ENCODE data around the gene PPL.
"Not testable (repeated sequence)": the region's sequence is repeated elsewhere in the genome, so short reads cannot be mapped to it uniquely, and the experiment has no call there.

Gene PPL, protein sequence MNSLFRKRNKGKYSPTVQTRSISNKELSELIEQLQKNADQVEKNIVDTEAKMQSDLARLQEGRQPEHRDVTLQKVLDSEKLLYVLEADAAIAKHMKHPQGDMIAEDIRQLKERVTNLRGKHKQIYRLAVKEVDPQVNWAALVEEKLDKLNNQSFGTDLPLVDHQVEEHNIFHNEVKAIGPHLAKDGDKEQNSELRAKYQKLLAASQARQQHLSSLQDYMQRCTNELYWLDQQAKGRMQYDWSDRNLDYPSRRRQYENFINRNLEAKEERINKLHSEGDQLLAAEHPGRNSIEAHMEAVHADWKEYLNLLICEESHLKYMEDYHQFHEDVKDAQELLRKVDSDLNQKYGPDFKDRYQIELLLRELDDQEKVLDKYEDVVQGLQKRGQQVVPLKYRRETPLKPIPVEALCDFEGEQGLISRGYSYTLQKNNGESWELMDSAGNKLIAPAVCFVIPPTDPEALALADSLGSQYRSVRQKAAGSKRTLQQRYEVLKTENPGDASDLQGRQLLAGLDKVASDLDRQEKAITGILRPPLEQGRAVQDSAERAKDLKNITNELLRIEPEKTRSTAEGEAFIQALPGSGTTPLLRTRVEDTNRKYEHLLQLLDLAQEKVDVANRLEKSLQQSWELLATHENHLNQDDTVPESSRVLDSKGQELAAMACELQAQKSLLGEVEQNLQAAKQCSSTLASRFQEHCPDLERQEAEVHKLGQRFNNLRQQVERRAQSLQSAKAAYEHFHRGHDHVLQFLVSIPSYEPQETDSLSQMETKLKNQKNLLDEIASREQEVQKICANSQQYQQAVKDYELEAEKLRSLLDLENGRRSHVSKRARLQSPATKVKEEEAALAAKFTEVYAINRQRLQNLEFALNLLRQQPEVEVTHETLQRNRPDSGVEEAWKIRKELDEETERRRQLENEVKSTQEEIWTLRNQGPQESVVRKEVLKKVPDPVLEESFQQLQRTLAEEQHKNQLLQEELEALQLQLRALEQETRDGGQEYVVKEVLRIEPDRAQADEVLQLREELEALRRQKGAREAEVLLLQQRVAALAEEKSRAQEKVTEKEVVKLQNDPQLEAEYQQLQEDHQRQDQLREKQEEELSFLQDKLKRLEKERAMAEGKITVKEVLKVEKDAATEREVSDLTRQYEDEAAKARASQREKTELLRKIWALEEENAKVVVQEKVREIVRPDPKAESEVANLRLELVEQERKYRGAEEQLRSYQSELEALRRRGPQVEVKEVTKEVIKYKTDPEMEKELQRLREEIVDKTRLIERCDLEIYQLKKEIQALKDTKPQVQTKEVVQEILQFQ (N-terminal part only)

DNA sequence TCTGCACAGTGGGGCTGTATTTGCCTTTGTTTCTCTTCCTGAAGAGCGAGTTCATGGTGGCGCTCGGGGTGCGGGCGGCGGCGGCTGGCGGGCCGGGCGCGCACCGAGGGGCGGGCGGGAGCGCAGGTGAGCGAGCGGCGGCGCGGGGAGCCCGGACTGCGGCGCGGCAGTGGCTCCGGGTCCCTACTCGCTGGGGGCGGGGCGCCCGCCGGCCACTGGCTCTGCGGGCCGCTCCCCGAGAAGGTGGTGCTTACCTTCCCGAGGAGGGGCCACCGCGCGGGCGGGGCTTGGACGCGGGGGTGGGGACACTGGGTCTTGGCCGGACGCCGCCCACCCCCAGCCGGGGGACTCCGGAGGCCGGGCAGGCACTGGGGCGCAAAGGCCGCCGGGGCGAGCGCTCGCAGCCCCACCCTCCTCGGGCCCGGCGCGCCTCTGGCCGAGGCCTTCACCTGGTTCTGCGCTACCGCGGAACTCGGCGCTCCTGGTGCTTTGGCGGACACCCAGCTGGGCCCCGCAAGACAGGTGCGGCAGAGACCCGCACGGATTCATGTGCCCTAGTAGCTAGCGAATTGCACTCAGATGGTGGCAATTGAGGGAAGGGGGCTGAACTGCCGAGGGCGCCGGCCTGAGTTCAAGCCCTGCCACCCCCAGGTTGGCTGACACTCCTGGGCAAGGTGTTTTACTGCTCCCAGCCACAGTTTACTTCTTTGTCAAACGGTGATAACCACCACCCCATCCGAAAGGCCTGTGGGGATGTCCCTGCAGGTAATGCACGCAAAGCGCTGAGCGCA is at the start of gene PPL:
PPL (minus strand) TSS at position 158 of the 791 bp plus-strand sequence; CDS start at position 55, 103 bp downstream.
- no peak for DNase-seq

DNA sequence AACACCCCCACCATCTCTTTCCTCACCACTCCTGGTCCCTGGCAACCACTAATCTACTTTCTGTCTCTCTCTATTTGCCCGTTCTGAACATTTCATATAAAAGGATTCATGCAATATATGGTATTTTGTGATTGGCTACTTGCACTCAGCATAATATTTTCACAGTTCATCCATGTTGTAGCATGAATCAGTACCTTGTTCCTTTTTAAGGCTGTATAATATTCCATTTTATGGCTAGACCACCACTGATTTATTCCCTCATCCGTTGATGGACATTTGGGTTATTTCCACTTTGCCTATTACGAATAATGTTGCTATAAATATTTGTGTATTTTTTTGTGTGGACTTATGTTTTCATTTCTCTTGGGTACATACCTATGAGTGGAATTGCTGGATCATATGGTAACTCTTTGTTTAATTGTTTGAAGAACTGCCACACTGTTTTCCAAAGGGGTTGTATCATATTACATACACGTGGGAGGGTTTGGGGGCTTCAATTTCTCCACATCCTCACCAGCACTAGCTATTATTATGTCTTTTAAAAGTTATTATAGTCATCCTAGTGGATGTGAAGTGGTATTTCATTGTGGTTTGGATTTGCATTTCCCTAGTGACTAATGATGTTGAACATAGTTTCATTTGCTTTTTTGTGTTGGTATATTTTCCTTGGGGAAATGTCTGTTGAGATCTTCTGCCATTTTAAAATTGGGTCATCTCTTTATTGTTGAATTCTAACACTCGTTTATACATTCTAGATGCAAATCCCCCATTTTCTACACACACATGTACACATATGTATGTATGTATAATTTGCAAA is 47.4 kb upstream of the PPL start:
- no peak for DNase-seq

DNA sequence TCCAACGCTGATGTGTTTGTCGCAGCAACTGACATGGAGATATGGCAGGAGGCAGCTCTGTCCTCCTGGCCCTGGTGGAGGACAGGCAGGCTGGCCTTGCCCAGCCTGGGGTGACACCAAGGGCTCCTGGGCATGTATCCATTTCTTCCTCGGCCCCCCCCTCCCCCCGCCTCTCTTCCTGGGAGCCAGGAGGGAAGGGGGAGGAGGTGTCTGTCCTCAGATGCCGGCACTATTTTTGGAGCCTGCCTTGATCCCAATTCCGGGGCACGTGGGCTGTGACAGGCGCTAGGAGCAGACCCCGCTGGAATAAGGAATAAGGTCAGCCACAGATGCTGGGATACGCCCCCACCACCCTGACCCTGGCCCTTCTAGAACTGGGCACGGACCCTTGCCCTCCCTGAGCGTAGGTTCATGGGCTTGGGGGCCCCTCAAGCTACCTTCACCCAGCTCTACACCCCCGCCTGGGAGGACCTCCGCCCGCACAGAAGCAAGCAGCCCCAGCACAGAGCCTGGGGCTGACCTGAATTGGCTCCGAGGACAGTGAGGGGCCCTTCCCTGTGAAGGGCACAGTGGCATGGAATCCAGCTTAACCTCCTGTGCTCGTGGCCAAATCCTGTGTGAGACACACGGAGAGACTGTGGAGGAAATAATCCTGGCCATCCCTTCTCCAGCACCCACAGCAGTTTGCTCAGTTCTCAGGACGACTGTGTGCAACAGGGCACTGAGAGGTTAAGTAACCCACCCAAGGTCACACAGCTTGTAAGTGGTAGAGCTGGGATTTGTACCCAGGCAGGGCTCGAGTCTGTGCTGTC is 45.3 kb upstream of the PPL start:
- no peak for DNase-seq

DNA sequence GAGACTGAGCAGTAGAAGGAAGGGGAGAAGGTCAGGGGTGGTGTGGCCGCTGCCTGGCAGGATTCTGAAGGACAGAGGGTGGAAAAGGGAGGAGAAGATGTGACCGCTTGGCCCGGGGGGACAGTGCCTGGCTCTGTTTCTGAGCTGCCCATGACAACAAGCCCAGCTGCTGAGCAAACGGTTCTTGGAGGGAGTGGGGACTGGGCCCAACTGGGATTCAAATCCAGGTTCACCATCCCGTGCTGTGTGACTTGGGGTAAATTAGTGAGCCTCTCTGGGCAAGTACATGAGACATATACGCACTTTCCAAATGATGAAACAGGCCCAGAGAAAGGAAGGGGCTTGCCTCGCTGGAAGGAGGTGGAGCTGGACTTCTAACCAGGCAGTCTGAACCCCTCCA is 44.5 kb upstream of the PPL start:
- no peak for DNase-seq

DNA sequence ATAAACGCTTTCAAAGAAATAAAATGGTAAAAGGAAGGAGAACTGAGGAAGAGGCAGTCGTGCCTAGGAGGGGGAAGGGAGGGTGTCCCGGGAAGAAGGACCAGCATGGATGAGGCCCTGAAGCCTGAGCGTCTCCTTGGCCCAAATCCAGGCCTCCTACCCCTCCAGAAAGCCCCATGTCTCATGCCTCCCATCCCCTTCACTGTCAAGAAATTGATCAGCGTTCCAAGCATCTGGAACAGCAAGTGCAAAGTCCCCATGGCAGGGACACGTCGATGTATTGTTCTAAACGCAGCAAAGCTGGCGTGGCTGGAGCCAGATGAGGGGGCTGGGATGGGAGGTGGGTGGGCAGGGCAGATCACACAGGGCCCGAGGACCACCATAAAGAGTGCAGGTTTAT is 43.7 kb upstream of the PPL start:
- no peak for DNase-seq

DNA sequence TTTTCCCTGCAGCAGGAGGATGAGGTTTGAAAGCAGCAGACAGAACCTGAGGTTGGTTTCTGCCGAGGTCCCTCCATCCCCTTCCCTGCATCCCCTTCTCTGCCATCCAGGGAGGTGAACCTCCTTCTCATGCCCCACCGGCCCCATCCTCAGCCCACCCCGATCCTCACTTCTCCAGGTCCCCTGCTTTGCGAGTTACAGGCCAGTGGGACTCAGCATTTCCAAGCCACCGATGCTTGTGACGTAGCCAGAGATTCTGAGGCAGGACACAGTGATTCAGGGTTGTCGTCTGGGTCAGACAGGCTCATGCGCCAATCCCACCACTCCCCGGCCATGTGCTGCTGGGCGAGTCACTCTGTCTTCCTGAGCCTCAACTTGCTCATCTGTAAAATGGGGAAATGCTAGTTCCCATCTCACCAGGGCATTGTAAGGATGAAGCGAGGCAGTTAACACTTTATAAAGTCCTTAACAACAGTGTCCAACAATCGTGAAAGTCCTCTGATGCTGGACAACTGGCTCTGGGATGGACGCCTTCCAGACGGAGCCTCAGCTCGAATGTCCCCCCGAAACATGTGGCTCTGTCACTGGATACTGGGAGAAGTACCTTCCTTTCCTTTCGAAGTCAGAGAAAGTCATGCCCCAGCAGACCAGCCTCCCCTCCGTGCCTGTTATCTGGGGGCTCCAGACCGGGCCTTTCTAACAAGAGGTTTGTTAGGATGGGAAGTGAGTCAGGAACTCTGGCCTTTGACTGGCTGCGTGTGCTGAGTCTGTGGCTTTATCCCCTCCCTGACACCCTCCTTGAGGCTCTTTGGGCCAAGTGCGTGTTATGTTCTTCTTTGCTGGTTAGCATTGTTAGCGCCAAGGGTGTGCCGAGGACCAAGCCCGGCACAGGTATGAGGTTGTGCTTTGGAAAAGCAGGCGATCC is 43.0 kb upstream of the PPL start:
- DNase-seq: no peak

DNA sequence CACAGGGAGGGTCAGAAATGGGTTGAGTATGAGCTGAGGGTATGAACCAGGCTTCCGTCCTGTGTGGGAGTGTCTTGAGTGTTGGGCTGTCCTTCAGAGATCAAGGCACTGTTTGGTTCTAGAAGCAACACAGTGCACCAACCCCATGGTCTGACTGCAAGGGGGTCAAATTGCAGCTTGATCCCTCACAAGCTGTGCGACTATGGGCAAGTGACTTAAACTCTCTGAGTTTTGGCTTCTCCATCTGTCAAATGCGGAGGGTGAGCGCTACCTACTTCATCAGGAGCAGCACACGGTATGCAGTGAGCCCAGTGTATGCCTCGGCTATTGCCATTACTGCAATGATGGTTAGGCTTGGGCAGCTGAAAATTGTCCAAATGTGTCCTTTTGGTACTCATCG is 42.2 kb upstream of the PPL start:
- no peak for DNase-seq

DNA sequence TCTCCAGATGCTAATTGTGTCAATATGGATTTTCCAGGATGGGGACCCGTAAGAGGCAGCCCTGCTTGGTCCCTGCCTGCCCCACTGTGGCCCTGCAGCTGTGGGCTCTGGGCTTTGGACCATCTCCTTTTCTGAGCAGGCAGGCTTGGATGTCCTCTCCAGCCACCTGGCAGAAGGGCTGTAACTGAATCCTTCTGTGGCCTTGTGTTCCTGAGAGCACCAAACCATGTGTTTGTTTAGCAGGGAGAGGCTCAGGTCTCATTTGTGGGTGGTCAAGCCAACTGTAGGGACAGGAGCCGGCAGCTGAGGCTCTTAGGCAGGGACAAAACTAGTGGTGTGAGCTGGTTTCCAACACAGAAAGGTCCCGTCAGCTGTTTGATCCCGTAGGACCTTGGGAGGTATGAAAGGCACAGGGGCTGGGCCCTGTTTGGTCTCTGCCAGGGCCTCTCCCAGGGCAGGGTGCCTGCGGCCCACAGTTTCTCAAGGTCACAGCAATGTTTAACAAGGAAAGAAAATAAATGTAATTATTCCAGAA is 39.7 kb upstream of the PPL start:
- no peak for DNase-seq

DNA sequence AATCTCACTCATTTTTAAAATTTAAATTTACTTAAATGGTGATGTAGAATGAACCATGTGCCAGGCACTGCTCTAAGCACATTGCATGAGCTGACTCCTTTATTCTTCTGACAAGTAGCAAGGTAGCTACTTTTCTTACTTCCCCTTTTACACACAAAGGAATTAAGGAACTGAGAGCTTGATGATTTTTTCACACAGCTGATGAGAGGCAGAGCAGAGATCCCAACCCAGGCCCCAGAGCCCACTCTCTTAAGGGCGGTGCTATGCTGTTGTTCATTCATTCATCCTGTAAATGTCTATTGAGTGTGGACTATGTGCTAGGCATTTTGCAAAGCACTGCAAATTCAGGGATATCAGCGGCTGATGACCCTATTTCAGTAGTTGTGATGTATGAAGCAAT is 39.1 kb upstream of the PPL start:
- no peak for DNase-seq

DNA sequence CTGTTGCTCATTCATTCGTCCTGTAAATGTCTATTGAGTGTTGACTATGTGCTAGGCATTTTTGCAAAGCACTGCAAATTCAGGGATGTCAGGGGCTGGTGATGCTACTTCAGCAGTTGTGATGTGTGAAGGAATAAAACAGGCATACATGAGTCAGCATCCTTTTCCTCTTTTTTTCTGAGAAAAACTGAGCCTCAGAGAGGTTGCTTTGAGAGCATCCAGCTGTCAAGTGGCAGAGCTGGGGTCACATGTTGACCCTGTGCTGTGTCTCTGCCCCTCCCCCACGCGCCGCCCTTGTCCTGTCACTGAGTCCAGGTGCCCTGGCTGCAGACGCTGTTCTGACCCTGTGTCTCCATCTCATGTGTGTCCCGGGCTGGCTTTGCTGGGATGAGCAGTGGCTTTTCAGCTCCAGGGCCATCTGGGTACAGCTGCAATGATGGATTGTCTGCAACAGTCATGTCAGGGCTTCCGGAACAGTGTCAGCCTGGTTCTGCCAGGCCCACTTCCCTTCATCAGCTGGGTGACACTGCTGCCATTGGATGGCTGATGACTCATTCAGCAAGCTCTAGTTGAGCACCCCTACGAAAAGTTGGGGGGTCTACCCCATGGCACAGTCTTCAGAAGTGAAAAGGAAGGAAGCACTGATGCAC is 36.1 kb upstream of the PPL start:
- no peak for DNase-seq

DNA sequence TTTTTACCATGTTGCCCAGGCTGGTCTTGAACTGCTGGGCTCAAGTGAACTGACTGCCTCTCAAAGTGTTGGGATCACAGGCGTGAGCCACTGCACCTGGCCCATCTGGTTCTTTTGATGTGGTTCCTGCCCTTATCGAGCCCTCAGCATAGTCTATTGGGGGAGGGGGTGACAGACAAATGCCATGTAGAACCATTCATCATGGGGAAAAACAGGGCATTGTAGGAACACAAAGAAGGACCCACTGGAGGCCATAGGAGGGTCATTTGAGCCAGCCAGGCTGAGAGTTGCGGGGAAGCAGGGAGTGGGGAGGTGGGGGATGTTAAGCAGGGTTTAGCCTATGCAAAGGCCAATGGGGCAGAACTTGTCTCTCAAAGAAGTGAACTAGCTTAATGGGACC is 33.1 kb upstream of the PPL start:
- no peak for DNase-seq

DNA sequence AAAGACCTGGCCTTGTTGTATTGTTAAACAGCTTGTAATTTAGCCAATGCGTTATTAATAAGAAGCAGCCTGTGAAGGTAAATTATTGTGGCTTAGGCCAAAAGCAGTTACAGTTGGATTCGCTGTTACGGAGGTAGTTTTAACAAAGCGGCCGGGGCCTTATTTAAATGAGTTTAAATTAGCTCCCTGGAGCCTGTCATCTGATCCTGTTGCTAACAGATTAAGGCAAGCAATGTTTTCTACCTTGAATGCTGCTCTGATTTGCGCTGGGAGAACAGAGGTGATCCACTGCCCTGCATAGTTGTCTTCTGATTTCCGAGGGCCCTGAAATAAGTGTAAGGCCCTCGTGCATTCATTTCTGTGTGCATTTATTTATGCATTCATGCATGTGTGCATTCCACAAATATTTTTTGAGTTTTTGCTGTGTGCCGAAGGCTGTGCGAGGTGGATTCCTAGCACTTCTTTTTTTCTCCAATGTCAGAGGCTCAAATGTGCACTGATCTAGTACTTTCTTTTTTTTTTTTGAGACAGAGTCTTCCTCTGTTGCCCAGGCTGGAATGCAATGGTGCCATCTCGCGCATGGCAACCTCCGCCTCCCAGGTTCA is 32.0 kb upstream of the PPL start:
- DNase-seq: no peak

DNA sequence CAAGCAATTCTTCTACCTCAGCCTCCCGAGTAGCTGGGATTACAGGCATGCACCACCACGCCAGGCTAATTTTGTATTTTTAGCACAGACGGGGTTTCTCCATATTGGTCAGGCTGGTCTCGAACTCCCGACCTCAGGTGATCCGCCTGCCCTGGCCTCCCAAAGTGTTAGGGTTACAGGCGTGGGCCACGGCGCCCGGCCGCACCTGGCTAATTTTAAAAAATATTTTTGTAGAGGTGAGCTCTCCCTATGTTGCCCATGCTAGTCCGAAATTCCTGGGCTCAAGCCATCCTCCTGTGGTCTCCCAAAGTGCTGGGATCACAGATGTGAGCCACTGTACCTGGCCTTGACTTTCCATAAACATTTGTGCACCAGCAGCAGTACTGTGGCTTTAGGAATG is 31.3 kb upstream of the PPL start:
- not testable (repeated sequence) for DNase-seq

DNA sequence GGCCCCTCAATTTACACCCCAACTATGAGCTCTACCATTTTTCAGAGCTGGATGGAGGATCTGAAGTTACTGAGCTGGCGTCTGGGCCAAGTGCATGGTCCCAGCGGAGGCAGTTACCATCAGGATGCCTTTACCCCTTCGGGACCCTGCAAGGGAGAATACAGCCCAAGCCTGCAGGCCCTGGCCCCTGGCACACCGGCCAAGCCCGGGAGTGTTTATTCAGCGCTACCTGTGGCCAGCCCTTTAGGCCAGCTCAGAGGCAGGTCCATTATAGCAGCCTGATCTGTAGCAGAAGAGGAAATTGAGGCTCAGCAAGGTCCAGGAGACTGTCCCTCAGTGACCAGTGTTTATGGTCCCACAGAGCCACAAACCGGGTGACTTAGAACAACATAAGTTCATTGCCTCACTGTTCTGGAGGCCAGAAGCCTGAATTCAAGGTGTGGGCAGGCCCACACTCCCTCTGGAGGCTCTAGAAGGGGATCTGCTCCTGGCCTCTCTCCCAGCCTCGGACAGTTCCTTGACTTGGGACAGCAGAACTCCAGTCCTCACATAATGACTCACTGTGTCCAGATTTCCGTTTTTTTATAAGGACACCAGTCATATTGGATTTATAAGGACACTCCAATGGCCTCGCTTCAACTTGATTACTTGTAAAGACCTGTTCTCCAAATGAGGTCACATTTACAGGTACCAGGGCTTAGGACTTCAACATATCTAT is 29.9 kb upstream of the PPL start:
- no peak for DNase-seq

DNA sequence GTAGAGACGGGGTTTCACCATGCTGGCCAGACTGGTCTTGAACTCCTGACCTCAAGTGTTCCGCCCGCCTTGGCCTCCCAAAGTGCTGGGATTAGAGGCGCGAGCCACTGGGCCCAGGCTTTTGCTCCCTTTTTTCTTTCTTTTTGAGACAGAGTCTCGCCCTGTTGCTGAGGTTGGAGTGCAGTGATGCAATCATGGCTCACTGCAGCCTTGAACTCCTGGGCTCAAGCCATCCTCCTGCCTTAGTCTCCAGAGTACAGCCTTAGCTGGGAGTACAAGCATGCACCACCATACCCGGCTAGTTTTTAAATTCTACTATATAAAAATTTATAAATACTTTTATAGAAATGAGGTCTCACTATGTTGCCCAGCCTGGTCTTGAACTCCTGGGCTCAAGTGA is 26.6 kb upstream of the PPL start:
- DNase-seq: not testable (repeated sequence)

DNA sequence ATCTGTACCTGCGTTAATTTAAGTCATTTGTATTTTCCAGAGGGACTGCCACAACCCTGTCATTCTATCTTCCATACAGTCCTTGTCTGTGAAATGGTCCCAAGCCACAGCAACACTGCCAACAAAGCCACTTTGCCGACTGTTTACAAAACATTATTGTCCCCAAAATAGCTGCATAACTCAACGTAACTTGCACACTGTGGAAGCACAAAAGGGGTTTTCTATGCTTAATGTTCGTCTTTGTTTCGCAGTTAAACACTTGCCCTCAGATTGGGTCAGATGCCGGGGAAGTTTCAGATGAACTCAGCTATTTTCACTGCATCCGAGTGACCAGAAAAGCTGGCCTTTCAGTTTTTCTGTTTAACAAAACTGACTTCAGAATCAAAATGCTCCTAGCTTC is 25.8 kb upstream of the PPL start:
- DNase-seq: no peak

DNA sequence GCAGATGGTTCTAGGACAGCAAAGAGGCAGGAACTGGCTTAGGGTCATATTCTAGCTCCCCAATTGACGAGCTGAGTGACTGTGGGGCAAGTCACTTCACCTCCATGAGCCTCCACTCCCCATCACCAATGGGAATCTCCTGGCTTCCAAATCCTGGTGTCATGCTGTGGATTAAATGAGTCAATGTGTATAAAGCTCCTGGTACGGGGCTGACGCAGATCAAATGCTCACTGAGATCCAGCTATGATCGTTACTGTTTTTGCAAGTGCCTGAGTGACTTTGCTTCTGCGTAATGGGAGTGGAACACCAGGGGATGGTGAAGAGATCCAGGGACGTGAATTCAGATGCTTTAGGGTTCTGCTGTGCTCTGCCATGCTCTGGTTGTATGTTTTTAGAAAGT is 23.6 kb upstream of the PPL start:
- DNase-seq: no peak
